ENCODE data around the gene SYT17. TPM values are rescaled to one million over a fixed set of nuclear protein-coding genes. Genes with fewer than 3 reads are reported as not detected.
A peak's percentile ranks its signal among the peaks of the same experiment; 100 is the strongest.

The SYT17 gene
- total RNA-seq, 1 donor from 2014 or later: 2.4 TPM

DNA sequence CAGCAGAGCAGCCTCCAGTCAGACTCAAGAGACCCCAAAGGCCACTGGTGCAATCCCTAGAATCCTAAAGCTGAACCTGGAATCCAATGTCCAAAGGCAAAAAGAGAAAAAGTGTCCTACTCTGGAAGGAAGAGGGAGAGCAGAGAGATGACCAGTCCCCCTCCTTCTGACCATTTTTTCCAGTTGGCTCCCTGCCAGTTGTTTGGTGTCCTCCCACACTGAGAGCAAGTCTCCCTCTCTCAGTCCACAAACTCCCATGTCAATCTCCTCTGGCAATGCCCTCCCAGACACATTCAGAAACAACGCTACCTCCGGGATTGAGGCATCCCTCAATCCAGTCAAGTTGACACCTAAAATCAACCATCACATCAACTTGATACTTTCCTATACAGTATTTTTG, 113.2 kb downstream of the SYT17 start:
- Histone ChIP-seq H3K36me3 (no peaks in the 10 kb centered on the region), H3K27me3 (no peaks in the 10 kb centered on the region)
- DNase-seq (ENCODE audit: low spot score in 2 of 2): no peak

DNA sequence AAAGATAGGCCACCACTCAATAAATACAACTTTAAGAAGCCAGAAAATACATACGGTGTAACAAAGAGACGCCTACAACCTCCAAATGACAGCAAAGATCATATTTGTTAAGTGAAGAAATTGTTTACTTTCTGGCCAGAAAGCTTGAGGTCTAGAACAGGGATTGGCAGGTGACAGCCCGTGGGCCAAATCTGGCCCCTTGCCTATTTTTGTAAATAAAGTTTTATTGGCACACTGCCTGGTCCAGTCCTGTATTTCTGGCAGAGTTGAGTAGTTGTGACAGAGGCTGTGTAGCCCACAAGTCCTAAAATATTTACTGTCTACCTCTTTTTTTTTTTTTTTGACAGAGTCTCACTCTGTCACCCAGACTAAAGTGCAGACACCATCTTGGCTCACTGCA, 114.1 kb downstream of the SYT17 start:
- TF ChIP-seq, protein P1, sequence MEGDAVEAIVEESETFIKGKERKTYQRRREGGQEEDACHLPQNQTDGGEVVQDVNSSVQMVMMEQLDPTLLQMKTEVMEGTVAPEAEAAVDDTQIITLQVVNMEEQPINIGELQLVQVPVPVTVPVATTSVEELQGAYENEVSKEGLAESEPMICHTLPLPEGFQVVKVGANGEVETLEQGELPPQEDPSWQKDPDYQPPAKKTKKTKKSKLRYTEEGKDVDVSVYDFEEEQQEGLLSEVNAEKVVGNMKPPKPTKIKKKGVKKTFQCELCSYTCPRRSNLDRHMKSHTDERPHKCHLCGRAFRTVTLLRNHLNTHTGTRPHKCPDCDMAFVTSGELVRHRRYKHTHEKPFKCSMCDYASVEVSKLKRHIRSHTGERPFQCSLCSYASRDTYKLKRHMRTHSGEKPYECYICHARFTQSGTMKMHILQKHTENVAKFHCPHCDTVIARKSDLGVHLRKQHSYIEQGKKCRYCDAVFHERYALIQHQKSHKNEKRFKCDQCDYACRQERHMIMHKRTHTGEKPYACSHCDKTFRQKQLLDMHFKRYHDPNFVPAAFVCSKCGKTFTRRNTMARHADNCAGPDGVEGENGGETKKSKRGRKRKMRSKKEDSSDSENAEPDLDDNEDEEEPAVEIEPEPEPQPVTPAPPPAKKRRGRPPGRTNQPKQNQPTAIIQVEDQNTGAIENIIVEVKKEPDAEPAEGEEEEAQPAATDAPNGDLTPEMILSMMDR (IDR thresholded peaks at IDR 0.05): no peak
- H3K4me3 ChIP-seq: no peak overlapping the region
- H3K27me3 ChIP-seq: no peaks in the 10 kb centered on the region
- H3K36me3 ChIP-seq: no peaks in the 10 kb centered on the region
- intact Hi-C loops (cut with DNase I): no loop called here
- no peaks in the 10 kb centered on the region for H3K9me3 ChIP-seq
- H3K4me1 ChIP-seq: no peaks in the 10 kb centered on the region
- no peak for DNase-seq (ENCODE audit: low spot score in 2 of 2)
- no peak overlapping the region for H3K27ac ChIP-seq

More for the DNA sequence above, 113.2 kb downstream of the SYT17 start:
- no peaks in the 10 kb centered on the region for H3K4me1 ChIP-seq
- H3K4me3 ChIP-seq: no peak overlapping the region
- TF ChIP-seq, protein P1 (IDR thresholded peaks at IDR 0.05): no peak
- H3K9me3 ChIP-seq: no peaks in the 10 kb centered on the region
- no peak overlapping the region for H3K27ac ChIP-seq
- intact Hi-C loops (cut with DNase I): no loop called here

DNA sequence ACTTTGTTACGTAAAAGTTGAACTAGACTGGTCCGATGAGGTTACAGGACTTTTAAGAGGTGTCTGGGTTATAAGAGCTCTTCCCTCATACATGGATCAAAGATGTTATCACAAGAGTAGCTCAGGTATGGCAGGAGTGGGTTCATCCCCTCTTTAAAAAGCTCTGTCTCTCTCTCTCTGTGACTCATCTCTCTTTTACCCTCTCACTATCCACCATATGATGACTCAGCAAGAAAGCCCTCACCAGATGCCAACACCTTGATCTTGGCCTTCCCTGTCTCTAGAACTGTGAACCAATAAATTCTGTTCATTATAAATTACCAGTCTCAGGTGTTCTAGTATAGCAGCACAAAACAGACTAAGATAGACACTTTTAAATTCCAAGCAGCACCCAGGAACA, 115.6 kb downstream of the SYT17 start:
- Histone ChIP-seq H3K36me3 (no peaks in the 10 kb centered on the region), H3K9me3 (no peaks in the 10 kb centered on the region), H3K27me3 (no peaks in the 10 kb centered on the region), H3K4me1 (no peaks in the 10 kb centered on the region), H3K4me3 (no peak overlapping the region), H3K27ac (no peak overlapping the region)
- DNase-seq (ENCODE audit: low spot score in 2 of 2): no peak
- intact Hi-C loops (cut with DNase I): no loop called here
- TF ChIP-seq, protein P1 (IDR thresholded peaks at IDR 0.05): no peak

DNA sequence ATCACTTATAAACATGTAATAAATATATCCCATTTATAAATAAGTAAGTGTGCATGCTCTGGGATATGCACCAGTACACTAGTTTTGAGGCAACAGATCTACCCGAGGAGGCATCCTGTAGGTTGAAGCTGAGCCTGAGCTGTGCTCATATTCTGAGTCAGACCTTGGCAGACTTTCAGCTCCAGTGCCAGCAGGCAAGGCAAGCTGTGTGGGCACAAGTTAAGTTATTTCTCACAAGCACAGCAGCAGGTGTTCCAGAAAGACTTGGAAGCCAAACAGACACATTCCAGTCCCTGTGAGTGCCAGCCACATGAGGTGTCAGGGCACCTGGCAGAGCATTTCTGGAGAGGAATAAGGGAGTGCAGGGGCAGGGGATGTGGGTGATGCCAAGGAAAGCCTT, 116.2 kb downstream of the SYT17 start:
- peak in 1 of 2 donors; percentile 17 for DNase-seq (ENCODE audit: low spot score in 2 of 2)
- Histone ChIP-seq H3K27me3 (no peaks in the 10 kb centered on the region), H3K36me3 (no peaks in the 10 kb centered on the region), H3K9me3 (no peaks in the 10 kb centered on the region), H3K27ac (no peak overlapping the region), H3K4me3 (no peak overlapping the region), H3K4me1 (no peaks in the 10 kb centered on the region)
- TF ChIP-seq, protein P1 (IDR thresholded peaks at IDR 0.05): no peak
- intact Hi-C loops (cut with DNase I): no loop called here

- H3K27me3 ChIP-seq: no peaks in the 10 kb centered on the region
- H3K4me1 ChIP-seq: no peaks in the 10 kb centered on the region
- no peaks in the 10 kb centered on the region for H3K9me3 ChIP-seq
- TF ChIP-seq, protein P1 (IDR thresholded peaks at IDR 0.05): no peak
- no peak within 1 kb of the TSS for H3K27ac ChIP-seq
- no peak within 1 kb of the TSS for H3K4me3 ChIP-seq
- H3K36me3 ChIP-seq: no peaks in the 10 kb centered on the region
- intact Hi-C loops (cut with DNase I): no loop called here
- DNase-seq (ENCODE audit: low spot score in 2 of 2): no peak
Measured at GRCh38 chr16:19285431-19285830, 117.4 kb downstream of the SYT17 start, which contains the start of gene CLEC19A. Gene CLEC19A, plus strand, starts transcription at chr16:19285731. Its CDS starts 121 bp downstream, at chr16:19285852.

DNA sequence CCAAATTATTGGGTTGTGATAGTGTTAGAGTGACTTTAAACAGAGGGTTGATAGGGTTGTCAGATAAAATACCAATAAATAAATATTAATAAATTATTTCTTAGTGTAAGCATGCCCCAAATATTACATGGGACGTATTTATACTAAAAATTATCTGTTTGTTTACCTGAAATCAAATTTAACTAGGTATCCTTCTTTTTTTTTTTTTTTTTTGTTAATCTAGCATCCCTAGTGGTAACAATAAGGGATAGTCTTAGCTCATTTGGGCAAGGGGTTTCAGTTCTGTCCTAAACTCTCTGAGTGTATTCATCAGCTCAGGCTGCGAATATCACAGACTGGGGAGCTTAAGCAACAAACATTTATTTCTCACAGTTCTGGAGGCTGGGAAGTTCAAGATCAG, 118.8 kb downstream of the SYT17 start:
- no peaks in the 10 kb centered on the region for H3K4me1 ChIP-seq
- H3K4me3 ChIP-seq: no peak overlapping the region
- H3K36me3 ChIP-seq: no peaks in the 10 kb centered on the region
- DNase-seq (ENCODE audit: low spot score in 2 of 2): no peak
- H3K27ac ChIP-seq: no peak overlapping the region
- H3K9me3 ChIP-seq: no peaks in the 10 kb centered on the region
- intact Hi-C loops (cut with DNase I): no loop called here
- no peaks in the 10 kb centered on the region for H3K27me3 ChIP-seq
- TF ChIP-seq, protein P1 (IDR thresholded peaks at IDR 0.05): no peak

Data from ascending aorta (tissue), 2 donors.